GM21576 (cell line): ENCODE results near the gene SLAMF9.

Source experiments
- ATAC-seq: cut with Tn5 transposase; IDR thresholded peaks from one replicate; pipeline ENCODE4 v1.9.1; 2021; ENCODE audit warnings: mild to moderate bottlenecking, moderate library complexity; ENCODE audit not compliant: unreplicated experiment

The SLAMF9 gene

DNA sequence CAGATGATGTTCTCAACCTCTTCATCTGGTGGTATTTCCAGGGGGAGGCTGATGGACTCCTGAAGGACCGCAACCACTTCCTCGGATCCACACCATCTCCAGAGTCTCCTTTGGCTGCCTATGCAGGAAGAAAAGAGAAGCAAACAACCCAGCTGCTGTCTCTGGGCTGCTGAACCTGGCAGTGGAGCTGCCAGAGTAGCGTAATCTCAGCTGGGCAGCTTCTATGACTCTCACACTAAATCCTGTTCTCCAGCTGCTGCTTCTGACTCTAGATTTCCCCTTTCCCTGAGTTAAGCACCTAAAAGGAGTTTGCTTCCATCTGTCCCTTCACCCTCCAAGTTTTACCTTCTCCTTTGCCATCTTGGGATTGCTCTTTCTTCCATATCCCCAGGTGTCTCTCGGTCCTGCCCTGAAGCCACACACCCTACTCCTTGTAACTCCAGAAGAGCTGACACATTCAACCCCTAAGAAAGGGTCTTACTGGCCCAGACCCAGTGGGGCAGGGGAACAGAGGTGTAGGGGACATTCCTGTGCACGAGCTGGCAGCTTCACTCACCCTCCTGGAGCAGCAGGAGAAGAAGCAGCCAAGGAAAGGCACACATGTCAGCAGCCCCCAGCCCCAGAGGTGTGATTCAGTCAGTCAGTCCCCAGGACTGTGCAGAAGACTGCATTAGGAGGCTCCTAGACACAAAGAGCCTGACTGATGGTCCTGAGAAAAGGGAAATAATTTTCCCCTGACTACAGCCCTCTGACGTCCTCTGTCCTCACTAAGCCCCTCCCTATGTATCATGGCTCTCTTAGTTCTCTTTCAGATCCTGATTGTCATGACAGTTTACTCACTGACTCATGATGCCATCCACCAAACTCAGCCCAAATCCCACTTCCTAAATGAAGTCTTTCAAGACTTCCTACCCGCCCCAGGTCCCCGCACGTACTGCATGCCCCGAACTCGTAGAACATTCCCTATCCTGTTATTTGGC lies at the start of gene SLAMF9:
Gene SLAMF9 (minus strand): TSS at position 702 of the 980 bp plus-strand sequence. CDS start 100 bp downstream, at position 602.
- no peak for ATAC-seq

- no peak for ATAC-seq
Measured at GRCh38 chr1:160001440-160001839, 47.4 kb upstream of the SLAMF9 start.

DNA sequence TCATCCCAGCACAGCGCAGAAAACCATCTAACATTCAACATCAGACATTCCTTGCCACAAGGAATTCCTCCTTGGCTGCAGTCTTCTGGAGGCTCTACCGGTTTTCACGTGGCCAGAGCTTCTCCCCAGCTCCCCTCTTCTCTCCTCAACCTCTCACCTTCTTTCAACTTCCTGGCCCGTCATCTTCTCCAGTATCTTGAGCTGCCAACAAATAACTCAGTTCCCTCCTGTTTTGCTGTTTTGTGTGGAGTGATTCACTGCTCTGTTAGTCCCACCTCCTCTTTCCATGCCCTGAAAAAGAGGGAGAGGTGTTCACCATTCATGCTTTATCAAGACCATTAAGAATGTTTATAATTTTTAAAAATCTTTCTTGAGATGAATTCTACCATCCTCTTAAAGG lies 45.2 kb upstream of the SLAMF9 start:
- no peak for ATAC-seq

GRCh38 chr1:159996653-159997052 lies 42.6 kb upstream of the SLAMF9 start:
- ATAC-seq, result no peak

DNA sequence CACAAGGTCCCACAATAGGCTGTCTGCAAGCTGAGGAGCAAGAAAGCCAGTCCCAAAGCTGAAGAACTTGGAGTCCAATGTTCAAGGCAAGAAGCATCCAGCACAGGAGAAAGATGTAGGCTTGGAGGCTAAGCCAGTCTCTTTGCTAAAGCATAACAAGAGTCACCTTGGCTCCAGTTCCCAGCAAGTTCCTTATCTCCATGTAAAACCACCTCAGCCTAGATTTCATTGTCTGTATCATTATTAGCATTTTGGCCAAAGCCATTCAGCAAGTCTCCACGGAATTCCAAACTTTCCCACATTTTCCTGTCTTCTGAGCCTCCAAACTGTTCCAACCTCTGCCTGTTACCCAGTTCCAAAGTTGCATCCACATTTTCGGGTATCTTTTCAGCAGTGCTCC lies 40.9 kb upstream of the SLAMF9 start:
- no peak for ATAC-seq

- ATAC-seq, result no peak
Measured at GRCh38 chr1:159993911-159994310, 39.9 kb upstream of the SLAMF9 start.

DNA sequence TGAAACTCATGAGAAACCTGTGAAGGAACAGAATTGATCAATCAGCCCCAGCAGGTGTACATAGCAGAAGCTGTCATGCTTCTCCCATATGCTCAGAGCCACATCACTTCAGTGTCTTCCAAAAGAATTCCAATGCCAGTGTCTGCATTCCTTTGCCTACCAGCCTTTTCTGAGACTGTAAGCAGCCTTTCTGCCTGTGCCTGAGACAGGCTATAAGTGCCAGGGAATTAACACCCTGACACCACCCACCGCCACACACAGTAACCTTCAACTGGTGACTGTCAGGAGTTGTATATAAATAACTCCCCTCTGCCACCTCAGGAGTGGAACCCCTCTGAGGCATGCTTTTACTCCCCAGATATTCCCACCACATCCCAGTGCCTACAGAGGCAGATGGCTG lies 38.1 kb upstream of the SLAMF9 start:
- no peak for ATAC-seq

DNA sequence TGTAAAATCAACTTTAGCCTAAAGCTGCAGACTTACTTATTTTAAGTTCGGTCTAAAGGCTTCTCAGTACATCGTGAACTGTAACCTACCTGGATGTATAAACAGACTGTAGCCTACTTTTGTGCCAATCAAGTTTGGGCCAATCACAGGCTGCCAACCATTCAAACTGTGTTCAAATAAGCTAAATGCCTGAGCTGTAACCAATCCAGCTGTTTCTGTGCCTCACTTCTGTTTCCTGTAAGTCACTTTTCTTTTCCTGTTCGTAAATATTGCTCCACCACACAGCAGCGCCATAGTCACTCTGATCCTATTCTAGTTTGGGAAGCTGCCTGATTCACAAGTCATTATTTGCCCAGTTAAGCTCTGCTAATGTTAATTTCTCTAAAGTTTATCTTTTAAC lies 37.5 kb upstream of the SLAMF9 start:
- no peak for ATAC-seq

- ATAC-seq, result no peak
Measured at GRCh38 chr1:159990005-159990404, 36.0 kb upstream of the SLAMF9 start.

- ATAC-seq, result no peak
Measured at GRCh38 chr1:159989581-159989980, 35.5 kb upstream of the SLAMF9 start.

- no peak for ATAC-seq
Measured at GRCh38 chr1:159988006-159988405, 34.0 kb upstream of the SLAMF9 start.

DNA sequence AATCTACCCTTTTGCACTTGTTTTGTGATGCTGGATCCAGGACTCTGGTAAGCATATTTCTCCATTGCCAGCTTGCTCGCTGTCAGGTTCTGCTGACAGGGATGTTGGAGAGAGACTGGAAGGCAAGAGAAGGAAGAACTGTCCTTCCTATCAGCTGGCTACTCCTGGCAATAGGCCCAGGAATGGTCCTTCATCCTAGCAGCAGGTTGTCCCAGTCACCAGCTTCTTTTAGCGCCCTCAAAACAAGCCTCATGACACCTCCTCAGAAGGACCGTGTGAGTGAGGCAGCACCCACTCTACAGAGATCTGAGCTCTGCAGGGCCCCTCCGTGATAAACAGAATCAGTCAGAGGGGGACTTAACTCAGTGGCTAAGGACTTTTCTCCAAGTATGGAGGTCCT lies 33.1 kb upstream of the SLAMF9 start:
- no peak for ATAC-seq

- no peak for ATAC-seq
Measured at GRCh38 chr1:159986531-159986930, 32.5 kb upstream of the SLAMF9 start.

DNA sequence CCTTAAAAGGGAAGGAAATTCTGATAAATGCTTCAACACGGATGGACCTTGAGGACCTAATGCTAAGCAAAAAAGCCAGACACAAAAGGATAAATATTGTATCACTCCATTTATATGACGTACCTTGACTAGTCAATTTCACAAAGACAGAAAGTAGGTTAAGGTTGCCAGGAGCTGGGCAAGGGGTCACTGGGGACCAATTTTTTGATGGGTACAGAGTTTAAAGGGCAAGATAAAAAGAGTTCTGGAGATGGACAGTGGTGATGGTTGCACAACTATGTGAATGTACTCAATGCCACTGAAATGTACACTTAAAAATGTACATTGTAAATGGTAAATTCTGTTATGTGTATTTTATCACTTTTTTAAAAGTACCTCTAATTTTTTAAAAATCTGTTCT lies 32.1 kb upstream of the SLAMF9 start:
- no peak for ATAC-seq

DNA sequence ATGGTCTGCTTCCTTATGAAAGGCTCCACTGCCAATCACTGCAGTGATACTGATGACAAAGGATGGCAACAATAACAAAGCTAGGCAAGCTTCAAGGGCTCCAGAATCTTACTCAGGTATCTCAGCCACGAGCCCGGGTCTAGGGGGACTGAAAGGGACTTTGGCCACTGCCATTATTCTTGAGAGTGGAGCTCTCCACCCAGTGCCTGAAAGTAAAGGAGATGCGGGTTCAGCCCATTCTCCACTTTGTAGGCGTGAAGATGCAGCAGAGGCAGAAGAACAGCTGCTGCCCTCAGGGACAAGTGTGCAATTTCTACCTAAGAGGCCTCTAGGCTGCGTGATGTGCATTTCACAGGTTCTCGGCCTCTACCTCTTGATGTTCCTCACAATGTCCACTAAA lies 31.4 kb upstream of the SLAMF9 start:
- no peak for ATAC-seq

DNA sequence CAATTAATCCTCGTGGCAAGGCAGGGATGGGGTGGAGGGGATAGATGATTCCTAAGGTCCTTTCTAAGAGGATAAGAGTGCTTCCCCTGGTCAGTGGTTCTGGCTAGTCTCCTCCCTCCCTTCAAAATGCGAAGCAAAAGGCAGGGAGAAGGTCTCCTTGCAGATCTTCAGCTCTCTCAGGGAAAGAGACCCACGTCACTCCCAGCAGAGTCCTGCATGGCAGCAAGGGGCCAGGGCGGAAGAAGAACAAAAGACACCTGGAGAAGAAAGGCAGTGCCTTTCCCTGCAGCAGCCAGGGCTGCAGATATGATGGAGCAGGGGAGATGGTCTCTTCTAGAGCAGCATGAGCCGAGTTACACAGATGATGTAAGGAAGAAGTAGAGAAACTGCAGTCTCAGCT lies 29.6 kb upstream of the SLAMF9 start:
- no peak for ATAC-seq

DNA sequence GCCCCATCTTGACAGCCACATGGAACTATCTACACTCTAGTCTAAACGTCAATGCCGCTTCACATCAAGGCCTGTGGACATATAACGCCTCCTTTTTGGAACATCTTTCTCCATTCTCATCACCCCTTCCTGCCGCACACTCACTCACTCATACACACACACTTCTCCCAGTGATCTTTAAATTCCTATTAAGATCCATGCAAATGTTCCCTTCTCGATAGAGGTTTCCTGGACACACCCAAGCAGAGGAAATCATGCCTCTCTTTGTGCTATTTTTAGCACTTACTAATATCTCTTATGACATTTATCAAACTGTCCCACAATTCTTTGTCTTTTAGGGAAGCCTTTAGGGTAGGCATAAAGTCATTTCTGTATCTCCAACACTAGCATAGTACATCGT lies 28.2 kb upstream of the SLAMF9 start:
- ATAC-seq, result no peak

DNA sequence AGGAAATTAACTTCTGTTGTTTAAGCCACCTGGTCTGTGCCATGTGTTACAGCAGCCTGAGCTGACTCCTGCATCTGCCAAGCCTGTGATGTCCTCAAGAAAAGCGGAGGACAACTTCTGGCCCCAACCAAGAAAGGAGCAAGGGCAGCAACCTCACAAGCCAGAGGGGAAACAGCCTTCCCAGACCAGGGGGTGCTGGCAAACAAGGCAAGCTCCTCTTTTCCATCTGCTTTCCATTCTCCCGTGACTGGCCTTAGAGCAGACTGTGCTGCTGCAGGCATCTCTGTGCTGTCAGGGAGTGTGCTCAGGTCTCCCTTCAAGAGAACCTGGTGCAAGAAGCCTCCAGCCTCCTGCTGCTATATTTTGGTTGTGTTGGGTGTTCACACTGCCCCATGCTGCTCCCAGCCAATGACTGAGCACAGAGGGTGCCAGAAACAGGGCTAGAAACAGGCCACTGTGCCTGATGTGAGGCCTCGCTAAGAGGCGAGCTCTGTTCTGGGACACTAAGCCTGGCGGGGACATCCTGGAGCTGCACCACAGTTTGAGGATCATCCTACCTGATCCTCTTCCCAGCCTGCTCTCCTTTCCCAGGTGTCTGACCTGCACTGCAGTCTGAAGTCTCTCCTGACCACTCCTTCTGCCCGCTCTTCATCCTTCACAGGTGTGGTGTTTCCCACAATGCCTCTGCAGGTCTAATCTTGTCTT lies 27.5 kb upstream of the SLAMF9 start:
- ATAC-seq, result no peak

GRCh38 chr1:159980786-159981185 lies 26.7 kb upstream of the SLAMF9 start:
- ATAC-seq, result no peak

DNA sequence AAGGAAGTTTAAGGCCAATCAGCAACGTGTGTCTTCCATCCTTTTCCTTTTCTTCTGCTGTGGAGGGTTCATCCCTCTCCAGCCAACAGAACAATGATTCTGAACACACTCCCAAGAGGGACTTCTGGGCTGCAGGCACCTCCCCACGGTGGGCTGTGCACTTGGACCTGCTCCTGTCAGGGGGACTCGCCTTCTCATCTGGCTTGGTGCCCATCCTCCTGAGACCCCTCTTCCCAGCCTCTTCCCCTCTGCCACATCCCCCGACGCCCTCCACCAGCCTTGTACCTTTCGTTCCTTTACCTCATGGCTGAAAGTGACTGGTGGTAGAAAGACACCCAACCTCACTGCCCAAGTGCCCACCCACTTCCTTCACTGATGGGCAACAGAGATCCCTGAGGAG lies 26.0 kb upstream of the SLAMF9 start:
- ATAC-seq, result no peak

GRCh38 chr1:159979257-159979656 lies 25.2 kb upstream of the SLAMF9 start:
- ATAC-seq, result no peak

DNA sequence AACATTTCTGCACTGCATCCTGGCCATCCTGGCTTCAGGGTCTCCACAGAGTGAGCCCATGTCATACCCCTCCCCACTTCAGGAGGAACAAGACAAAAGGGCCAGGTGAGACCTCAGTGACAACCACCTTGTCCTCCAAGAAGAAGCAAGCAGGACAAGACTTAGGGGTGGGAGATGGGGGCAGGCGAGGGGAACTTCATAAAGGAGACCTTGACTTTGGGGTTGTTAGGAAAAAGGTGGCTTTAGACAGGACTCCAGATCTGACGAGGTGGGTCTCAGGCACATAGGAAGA lies 24.0 kb upstream of the SLAMF9 start:
- no peak for ATAC-seq
